Adipocyte (in vitro differentiated cells): ENCODE data around the gene WDR83.
"Not testable (repeated sequence)": the region's sequence is repeated elsewhere in the genome, so short reads cannot be mapped to it uniquely, and the experiment has no call there.

Source experiments
- DNase-seq: peaks from one replicate; pipeline ENCODE4 v3.0.0-alpha.2; 2015; ENCODE audit warnings: low read depth
- H3K27me3 ChIP-seq: replicated peaks from 2 replicates; pipeline ENCODE4 v1.7.0; 2013; ENCODE audit warnings: mild to moderate bottlenecking, low read length, moderate library complexity; ENCODE audit not compliant: control insufficient read depth, insufficient read depth
- H3K36me3 ChIP-seq: 2 replicates; pipeline ENCODE4 v1.7.0; 2013; ENCODE audit warnings: low read length, mild to moderate bottlenecking, moderate library complexity; ENCODE audit not compliant: control insufficient read depth, insufficient read depth, severe bottlenecking
- H3K4me1 ChIP-seq: 2 replicates; pipeline ENCODE4 v1.7.0; 2013; ENCODE audit warnings: mild to moderate bottlenecking, low read length, moderate library complexity; ENCODE audit not compliant: control insufficient read depth, insufficient read depth
- H3K4me3 ChIP-seq: 2 replicates; pipeline ENCODE4 v1.7.0; 2013; ENCODE audit warnings: mild to moderate bottlenecking, low read length, moderate library complexity
- H3K9ac ChIP-seq: 2 replicates; pipeline ENCODE4 v1.7.0; 2013; ENCODE audit warnings: mild to moderate bottlenecking, low read length, moderate library complexity
- H3K9me3 ChIP-seq: 2 replicates; pipeline ENCODE4 v1.7.0; 2013; ENCODE audit warnings: mild to moderate bottlenecking, low read length, moderate library complexity; ENCODE audit not compliant: control insufficient read depth

Gene WDR83

GRCh38 chr19:12703046-12703445 is 36.4 kb downstream of the WDR83 start:
- Histone ChIP-seq H3K27me3 (no peaks in the 10 kb centered on the region), H3K4me3 (no peak overlapping the region), H3K9me3 (no peaks in the 10 kb centered on the region), H3K36me3 (peaks cover 86% of the 10 kb centered on the region), H3K4me1 (no peaks in the 10 kb centered on the region), H3K9ac (no peak overlapping the region)
- DNase-seq: peak; percentile 24

GRCh38 chr19:12705169-12705568 is 38.6 kb downstream of the WDR83 start:
- Histone ChIP-seq H3K36me3 (peaks cover 91% of the 10 kb centered on the region), H3K27me3 (no peaks in the 10 kb centered on the region), H3K9me3 (no peaks in the 10 kb centered on the region), H3K4me3 (no peak overlapping the region), H3K4me1 (no peaks in the 10 kb centered on the region), H3K9ac (no peak overlapping the region)
- DNase-seq: no peak

GRCh38 chr19:12705654-12706331 is 39.2 kb downstream of the WDR83 start:
- H3K4me3 ChIP-seq: no peak overlapping the region
- no peaks in the 10 kb centered on the region for H3K9me3 ChIP-seq
- no peak for DNase-seq
- H3K27me3 ChIP-seq: no peaks in the 10 kb centered on the region
- peaks cover 94% of the 10 kb centered on the region for H3K36me3 ChIP-seq
- no peaks in the 10 kb centered on the region for H3K4me1 ChIP-seq
- no peak overlapping the region for H3K9ac ChIP-seq

- H3K36me3 ChIP-seq: peaks cover 94% of the 10 kb centered on the region
- no peaks in the 10 kb centered on the region for H3K9me3 ChIP-seq
- no peak for DNase-seq
- H3K27me3 ChIP-seq: no peaks in the 10 kb centered on the region
- no peak overlapping the region for H3K4me3 ChIP-seq
- no peaks in the 10 kb centered on the region for H3K4me1 ChIP-seq
- no peak overlapping the region for H3K9ac ChIP-seq
Observed at GRCh38 chr19:12706332-12706718, 39.7 kb downstream of the WDR83 start.

GRCh38 chr19:12708641-12709040 is 42.0 kb downstream of the WDR83 start:
- Histone ChIP-seq H3K36me3 (peaks cover 88% of the 10 kb centered on the region), H3K4me1 (no peaks in the 10 kb centered on the region), H3K9ac (no peak overlapping the region), H3K4me3 (no peak overlapping the region), H3K9me3 (no peaks in the 10 kb centered on the region), H3K27me3 (no peaks in the 10 kb centered on the region)
- no peak for DNase-seq

- H3K9ac ChIP-seq: no peak overlapping the region
- no peak overlapping the region for H3K4me3 ChIP-seq
- H3K4me1 ChIP-seq: no peaks in the 10 kb centered on the region
- H3K27me3 ChIP-seq: no peaks in the 10 kb centered on the region
- peaks cover 87% of the 10 kb centered on the region for H3K36me3 ChIP-seq
- no peaks in the 10 kb centered on the region for H3K9me3 ChIP-seq
- DNase-seq: no peak
Observed at GRCh38 chr19:12711187-12711586, 44.6 kb downstream of the WDR83 start.

GRCh38 chr19:12712077-12712476 is 45.5 kb downstream of the WDR83 start:
- H3K27me3 ChIP-seq, H3K9me3 ChIP-seq, H3K9ac ChIP-seq, DNase-seq, H3K4me3 ChIP-seq, H3K4me1 ChIP-seq: not testable (repeated sequence)
- H3K36me3 ChIP-seq: peaks cover 84% of the 10 kb centered on the region

- peaks cover 82% of the 10 kb centered on the region for H3K36me3 ChIP-seq
- not testable (repeated sequence) for H3K9me3 ChIP-seq, H3K9ac ChIP-seq, DNase-seq, H3K27me3 ChIP-seq, H3K4me3 ChIP-seq, H3K4me1 ChIP-seq
Observed at GRCh38 chr19:12713304-12713703, 46.7 kb downstream of the WDR83 start.

- Histone ChIP-seq H3K4me3 (no peak overlapping the region), H3K36me3 (peaks cover 72% of the 10 kb centered on the region), H3K9ac (no peak overlapping the region), H3K4me1 (peaks cover 12% of the 10 kb centered on the region), H3K9me3 (no peaks in the 10 kb centered on the region), H3K27me3 (no peaks in the 10 kb centered on the region)
- DNase-seq: no peak
Observed at GRCh38 chr19:12715102-12715501, 48.5 kb downstream of the WDR83 start.

GRCh38 chr19:12715929-12716328 is 49.3 kb downstream of the WDR83 start:
- H3K36me3 ChIP-seq: peaks cover 64% of the 10 kb centered on the region
- H3K9ac ChIP-seq: no peak overlapping the region
- H3K9me3 ChIP-seq: no peaks in the 10 kb centered on the region
- DNase-seq: no peak
- H3K27me3 ChIP-seq: no peaks in the 10 kb centered on the region
- peaks cover 19% of the 10 kb centered on the region for H3K4me1 ChIP-seq
- no peak overlapping the region for H3K4me3 ChIP-seq

GRCh38 chr19:12720296-12720695 is 53.7 kb downstream of the WDR83 start:
- no peak for DNase-seq
- H3K36me3 ChIP-seq: peaks cover 28% of the 10 kb centered on the region
- peaks cover 34% of the 10 kb centered on the region for H3K4me1 ChIP-seq
- peak overlapping the region; percentile 97 for H3K4me3 ChIP-seq
- no peaks in the 10 kb centered on the region for H3K27me3 ChIP-seq
- H3K9ac ChIP-seq: peak overlapping the region; percentile 99
- H3K9me3 ChIP-seq: no peaks in the 10 kb centered on the region
